Fibroblast of peridontal ligament (primary cell): ENCODE results near the gene GIMAP1.
"Not testable (repeated sequence)": the region's sequence is repeated elsewhere in the genome, so short reads cannot be mapped to it uniquely, and the experiment has no call there.

Experiments
- DNase-seq: peaks from one replicate; pipeline ENCODE4 v3.0.0-alpha.2; 2010; ENCODE audit errors: extremely low read depth

Gene GIMAP1

DNA sequence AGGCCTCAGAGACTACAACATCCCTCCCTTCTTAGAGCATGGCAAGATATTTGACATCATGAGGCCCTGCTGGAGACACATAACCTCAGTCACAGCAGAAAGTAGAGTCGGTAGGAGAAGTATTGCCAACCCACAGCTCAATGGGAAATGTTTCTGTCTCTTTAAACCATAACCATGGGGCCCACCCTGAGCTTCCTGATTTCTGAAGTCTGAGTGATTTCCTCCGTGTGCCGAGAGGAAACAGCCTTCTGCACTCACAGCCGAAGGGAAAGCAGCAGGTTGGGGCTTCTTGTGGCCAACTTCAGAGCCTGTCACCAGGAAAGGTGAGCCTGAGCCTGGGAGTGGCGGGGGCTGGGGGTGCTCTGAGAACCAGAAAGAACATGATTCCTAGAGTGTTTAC lies at the start of gene GIMAP1:
Gene GIMAP1, plus strand, starts transcription at position 246 of the 400 bp plus-strand sequence. CDS start 2,435 bp downstream, outside the sequence.
- DNase-seq: no peak

DNA sequence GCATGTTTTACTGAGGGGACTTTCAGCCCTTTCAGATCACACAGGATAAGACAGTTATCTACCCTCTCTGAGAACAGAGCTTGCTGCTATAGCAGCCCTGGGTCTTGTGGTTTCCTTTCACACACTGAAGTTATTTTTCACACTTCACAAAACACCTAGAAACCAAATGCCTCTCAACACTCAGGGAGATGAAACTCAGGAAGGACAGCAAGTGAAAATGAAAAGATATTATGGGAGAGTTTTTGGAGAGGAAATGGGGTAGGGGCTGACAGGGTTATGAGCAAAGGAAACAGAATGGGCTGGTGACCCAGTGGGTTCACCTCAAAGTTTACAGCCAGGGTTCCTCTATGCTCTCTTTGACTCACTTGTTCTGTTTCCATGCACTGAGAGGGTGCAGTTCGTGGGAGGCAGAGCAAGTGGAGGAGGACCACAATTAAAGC lies 47.9 kb upstream of the GIMAP1 start:
- no peak for DNase-seq

DNA sequence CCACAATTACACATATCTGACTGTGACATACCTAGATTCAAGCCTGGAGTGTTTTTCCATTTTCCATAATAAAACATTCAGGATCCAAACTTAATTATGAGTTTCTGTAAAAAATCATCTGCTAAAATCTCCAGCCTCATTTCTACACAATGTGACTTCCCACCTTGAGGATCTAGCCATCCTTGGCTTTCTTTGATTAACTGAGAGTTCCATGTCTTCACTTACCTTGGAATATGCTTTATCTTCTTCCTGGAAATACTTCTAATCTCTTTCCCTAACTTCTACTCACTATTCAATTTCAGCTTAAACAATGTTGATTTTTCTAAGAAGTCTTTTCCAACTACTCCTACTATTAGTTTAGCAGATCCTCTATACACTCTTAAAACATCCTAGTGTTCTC lies 47.4 kb upstream of the GIMAP1 start:
- no peak for DNase-seq

DNA sequence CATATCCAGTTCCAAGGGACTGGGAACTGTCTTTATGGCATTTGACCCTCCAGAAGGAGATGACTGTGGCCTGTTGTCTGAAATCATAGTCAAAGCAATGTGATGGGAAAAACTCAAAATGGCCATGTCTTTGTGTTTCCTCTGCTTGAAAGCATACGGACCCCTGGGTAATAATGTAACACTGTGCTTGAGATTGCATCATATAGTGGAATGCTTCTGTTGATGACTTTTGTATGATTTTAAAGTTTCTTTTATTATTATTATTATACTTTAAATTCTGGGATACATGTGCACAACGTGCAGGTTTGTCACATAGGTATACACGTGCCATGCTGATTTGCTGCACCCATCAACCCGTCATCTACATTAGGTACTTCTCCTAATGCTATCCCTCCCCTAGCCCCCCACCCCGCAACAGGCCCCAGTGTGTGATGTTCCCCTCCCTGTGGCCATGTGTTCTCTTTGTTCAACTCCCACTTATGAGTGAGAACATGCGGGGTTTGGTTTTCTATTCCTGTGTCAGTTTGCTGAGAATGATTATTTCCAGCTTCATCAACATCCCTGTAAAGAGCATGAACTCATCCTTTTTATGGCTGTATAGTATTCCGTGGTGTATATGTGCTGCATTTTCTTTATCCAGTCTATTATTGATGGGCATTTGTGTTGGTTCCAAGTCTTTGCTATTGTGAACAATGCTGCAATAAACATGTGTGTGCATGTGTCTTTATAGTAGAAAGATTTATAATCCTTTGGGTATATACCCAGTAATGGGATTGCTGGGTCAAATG lies 44.4 kb upstream of the GIMAP1 start:
- DNase-seq: not testable (repeated sequence)

DNA sequence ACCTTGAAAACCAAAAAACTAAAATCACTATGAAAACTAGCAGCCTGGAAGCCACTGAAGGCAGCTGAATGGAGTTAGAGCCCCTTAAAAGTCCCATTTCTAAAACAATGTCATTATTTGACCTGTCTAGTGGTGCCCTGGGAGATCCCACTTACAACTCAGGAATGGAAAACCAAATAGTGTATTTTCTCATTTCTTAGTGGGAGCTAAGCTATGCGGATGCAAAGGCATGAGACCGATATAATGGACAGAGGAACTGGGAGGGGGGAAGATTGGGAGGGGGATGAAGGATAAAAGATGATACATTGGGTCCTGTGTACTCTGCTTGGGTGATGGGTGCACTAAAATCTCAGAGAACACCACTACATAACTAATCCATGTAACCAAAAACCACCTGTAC lies 40.7 kb upstream of the GIMAP1 start:
- no peak for DNase-seq

DNA sequence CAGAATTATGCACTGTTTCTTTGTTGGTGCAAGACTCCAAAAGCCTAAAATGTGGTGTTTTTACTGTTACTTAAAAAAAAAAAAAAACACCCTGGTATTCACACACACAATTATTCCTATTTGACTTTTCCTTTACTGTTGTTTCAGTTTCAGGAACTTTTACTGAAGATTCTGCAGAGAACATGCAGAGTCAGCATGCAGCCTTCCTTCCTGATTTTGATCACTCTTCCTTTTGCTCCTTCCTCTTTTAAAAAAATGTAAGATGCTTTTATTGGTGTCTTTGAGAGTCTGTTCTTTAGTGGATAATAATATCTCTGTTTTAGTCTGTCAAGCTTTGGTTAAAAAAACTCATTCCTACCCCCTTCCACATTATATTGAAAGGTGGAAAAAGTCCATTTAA lies 40.1 kb upstream of the GIMAP1 start:
- not testable (repeated sequence) for DNase-seq

DNA sequence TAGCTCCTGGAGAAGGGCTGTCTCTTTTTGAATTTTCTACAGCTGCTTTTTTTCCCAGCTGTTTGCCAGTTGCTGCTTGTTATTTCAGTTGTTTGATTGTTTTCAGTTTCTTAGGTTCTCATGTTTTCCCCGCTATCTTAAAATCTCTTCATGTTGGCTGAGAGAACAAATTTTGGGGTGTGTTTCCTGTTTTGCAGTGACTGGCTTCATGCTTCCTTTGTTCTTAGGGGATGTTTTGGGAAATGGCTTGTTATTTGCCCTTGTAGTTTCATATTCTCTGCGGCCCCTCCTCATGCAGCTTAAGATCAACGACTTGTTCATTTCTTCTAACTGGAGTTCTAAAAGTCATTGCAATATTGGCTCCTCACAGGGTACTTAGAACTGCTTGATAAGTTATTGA lies 39.6 kb upstream of the GIMAP1 start:
- DNase-seq: not testable (repeated sequence)

DNA sequence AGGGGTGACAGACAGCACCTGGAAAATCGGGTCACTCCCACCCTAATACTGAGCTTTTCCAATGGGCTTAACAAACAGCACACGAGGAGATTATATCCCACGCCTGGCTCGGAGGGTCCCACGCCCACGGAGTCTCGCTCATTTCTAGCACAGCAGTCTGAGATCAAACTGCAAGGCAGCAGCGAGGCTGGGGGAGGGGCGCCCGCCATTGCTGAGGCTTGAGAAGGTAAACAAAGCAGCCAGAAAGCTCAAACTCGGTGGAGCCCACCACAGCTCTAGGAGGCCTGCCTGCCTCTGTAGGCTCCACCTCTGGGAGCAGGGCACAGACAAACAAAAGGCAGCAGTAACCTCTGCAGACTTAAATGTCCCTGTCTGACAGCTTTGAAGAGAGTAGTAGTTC lies 37.8 kb upstream of the GIMAP1 start:
- not testable (repeated sequence) for DNase-seq

DNA sequence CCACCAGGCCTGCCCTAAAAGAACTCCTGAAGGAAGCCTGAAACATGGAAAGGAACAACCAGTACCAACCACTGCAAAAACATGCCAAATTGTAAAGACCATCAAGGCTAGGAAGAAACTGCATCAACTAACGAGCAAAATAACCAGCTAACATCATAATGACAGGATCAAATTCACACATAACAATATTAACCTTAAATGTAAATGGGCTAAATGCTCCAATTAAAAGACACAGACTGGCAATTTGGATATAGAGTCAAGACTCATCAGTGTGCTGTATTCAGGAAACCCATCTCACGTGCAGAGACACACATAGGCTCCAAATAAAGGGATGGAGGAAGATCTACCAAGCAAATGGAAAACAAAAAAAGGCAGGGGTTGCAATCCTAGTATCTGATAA lies 36.0 kb upstream of the GIMAP1 start:
- DNase-seq: not testable (repeated sequence)

DNA sequence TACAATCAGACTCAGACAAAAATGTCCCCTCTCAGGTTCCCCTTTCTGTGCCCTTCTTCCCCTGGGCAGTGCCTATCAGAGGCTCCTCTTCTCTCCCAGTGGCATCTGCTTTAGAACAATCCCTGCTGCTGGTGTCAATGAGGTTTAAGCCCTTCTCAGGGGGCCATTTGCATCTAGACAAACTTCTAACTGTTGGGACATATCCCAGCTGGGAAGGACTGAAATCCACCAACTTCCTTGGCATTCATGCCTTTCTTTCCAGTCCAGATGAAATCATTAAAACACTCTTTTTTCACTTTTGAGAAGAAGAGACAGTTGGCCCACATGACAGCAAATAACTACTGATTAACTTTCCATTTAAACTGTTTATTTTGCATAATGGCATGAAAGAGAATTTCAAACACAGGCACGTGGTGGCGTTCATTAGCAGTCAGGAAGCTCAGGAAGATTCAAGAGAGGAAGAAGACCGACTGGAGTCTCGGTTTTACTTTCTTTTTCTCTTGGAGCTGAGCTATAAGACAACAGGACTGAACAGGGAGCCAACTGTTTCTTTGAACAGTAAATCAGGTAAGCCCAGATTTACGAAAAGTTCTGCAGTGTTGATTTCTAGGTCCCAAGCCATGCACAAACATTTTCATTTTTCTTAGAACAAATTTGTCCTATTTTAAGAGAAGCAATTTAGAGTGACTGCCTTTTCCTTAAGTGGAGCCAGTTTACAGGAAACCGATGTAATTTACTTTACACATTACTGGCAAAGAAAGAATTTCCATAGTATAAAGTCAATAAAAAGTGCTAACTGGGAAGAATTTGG lies 31.0 kb upstream of the GIMAP1 start, which contains the start of gene GIMAP2:
Gene GIMAP2, plus strand, starts transcription at position 488 of the 811 bp plus-strand sequence. CDS start 1,354 bp downstream, outside the sequence.
- no peak for DNase-seq

DNA sequence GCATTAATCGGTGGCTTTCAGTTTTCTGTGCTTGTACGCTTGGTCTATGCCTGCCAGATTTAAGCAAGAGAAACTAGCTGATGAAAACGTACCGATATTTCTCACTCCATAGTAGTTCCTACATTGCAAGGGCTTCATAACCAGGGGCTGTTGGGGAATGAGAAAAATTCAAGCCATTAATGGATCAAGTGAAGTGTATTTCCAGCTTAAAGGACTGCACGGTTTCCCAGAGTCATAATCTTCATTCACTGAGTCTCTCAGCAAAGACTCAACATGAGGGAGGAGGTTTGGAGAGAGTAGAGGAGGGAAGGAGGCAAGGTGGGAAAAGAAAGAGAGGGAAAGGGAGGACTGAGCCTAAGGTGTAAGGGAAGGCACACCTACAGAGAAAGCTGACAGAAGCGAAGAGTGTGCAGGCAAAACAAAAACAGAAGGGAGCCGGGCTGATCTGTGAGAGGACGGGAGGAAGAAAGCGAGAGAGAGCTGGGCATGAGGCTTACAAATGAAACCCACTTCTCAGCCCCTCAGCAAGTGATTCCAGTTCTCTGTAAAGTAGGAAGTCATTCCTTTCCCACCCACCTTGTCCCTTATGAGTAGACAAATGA lies 30.3 kb upstream of the GIMAP1 start:
- no peak for DNase-seq

DNA sequence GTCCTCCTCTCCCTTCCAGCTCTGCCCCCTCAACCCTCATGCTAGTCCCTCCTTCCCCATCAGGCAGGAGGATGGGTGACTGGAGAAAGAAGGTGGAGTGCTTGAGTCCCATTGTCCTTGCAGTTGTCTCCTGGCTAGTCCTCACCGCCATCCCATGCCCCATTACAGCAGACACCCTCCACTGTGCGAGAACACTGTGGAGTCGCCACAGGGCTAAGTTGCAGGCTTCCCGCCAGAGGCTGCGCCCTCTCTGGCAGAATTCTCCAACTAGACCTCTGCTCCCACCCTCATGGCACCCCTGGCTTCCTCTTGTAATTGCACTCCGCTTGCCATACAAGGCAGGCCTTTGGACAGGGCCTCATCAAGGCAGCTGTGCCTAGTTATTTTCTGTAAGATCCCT lies 27.8 kb upstream of the GIMAP1 start:
- no peak for DNase-seq

DNA sequence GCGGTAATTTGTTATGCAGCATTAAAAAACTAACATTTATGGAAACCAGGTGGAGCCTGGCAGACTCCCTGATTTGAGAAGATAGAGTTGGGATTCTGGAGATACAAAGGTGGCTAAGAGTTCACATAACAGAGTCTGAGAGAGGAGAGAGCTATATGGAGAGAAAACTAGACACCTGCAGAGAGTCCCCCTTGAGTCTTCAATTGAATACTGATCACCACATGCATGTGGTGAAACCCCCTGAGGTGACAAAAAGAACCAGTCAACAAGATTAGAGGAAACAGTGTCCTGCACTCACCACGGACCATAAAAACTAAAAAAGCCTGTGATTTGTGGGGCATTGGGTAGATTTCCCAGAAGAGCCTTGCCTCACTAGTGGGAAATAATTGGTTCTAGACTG lies 20.8 kb upstream of the GIMAP1 start:
- no peak for DNase-seq

DNA sequence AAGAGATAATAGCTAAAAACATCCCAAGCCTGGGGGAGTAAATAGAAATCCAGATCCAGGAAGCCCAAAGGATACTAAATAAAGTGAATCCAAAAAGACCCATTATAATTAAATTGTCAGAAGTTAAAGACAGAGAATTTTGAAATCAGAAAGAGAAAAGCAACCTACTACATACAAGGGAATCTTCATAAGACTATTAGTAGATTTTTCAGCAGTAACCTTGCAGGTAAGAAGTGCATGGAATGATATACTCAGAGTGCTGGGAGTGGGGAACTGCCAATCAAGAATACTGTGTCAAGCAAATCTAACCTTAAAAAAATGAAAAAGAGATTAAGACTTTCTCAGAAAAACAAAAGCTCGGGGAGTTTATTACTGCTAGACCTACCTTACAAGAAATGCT lies 13.2 kb upstream of the GIMAP1 start:
- no peak for DNase-seq

DNA sequence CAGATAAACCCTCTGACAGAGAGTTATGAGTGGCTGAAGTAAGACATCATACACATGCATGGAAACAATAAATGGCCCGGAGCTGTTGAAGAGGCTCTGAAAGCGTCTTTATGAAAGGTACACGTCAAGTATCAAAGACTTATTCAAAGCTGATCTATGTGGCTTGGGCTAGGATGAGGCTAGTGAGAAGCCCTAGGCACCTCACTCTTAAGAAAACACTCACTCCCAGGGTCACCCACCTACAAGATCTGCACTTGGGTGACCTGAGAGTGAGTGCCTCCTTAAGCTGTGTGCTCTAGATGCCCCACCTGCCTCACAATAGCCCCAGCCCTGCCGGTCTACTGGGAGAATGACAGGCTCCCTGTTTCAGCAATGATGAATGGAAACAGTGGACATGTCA lies 1.1 kb upstream of the GIMAP1 start:
- DNase-seq: no peak

DNA sequence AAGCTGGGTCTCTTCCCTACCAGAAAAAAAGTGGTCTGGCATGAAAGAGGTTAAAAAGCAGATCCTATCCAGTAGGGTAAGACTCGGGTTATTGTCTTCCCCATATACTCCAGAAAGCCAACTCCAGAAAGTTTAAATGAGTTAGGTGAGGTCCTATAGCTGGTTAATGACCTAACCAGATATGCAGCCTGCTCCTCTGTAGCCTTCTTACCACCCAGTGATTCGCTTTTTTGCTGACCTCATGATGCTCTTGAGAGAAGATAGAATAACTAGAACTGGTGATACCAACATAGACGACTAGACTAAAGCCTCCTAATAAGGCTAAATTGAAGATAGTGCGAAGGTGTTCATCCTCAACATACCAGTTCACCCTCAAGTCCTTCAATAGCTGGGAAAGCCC lies 675 bp upstream of the GIMAP1 start:
- no peak for DNase-seq

DNA sequence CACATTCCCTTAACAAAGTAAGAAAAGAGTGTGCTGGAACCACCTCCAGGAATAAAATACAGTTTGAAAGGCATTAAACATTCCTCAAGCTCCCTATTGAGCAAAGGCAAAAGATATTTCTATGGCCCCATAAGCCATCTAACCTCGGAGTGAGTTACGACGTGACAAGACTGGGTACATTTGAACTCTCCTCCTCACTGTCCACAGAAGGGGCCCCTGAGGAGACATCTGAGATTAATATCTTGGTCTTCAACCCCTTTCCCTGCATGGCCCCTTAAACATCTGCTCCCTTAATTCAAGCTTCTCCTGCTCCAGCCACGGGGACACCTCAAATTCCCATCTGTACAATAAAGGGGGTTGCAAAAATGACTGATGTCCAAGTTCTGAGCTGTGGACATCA lies 526 bp downstream of the GIMAP1 start:
- no peak for DNase-seq

DNA sequence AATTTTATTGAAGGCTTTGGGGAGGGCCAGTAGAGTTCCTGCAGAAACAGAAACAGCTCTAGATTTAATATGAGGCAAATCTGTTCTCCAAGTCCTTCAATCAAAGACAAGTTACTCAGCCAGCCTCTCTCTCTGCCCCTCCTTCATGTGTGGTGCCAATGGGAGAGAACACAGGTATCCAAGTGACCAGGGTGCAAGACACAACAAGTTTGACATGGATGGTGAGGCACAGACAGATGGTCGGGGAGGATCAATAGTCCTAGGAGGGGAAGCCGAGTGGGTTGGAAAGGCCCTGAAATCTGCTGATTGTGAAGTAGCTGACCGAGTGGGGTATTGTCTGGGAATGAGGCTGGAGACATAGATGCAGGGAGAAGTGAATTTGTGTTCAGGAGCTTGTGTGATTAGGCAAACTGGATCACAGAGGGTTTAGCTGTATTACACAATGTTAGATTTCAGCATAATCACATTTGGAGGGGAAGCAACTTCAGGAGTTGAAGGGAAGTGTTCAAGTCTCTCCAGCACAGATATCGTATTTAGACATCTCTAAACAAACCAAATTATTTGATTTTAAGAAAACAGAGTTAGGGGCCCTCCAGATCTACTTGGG lies 1.5 kb downstream of the GIMAP1 start:
- no peak for DNase-seq

DNA sequence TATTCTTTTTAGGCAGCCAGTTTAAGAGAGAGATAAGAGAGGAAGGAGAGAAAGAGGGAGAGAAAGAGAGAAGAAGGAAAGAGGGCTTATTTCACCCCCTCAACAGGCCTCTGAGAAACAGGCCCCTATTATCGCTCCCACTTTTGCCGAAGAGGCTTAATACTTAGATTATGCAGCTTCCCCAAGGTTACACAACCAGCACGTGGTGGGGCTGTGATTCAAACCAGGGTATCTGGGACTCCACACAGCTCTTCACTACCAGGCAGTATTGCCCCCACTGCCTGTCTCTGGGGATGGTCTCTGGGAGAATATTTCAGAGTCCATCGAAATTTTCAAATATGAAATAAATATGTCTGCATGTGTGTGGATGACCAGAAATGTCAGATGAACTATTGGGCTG lies 3.0 kb downstream of the GIMAP1 start:
- no peak for DNase-seq

DNA sequence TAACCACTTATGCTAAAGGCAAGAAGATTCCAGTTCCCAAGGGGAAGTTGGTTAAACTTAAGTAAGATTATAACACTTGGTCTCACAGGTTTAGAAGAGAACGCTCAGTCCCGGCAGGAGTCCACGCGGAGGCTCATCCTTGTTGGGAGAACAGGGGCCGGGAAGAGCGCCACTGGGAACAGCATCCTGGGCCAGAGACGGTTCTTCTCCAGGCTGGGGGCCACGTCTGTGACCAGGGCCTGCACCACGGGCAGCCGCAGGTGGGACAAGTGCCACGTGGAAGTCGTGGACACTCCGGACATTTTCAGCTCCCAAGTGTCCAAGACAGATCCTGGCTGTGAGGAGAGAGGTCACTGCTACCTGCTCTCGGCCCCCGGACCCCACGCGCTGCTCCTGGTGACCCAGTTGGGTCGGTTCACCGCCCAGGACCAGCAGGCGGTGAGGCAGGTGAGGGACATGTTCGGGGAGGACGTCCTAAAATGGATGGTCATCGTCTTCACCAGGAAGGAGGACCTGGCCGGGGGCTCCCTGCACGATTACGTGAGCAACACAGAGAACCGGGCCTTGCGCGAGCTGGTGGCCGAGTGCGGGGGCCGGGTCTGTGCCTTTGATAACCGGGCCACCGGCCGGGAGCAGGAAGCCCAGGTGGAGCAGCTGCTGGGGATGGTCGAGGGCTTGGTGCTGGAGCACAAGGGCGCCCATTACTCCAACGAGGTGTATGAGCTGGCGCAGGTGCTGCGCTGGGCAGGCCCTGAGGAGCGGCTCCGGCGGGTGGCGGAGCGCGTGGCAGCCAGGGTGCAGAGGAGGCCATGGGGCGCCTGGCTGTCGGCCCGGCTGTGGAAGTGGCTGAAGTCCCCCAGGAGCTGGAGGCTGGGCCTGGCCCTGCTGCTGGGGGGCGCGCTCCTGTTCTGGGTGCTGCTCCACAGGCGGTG lies 3.8 kb downstream of the GIMAP1 start:
- DNase-seq: no peak

DNA sequence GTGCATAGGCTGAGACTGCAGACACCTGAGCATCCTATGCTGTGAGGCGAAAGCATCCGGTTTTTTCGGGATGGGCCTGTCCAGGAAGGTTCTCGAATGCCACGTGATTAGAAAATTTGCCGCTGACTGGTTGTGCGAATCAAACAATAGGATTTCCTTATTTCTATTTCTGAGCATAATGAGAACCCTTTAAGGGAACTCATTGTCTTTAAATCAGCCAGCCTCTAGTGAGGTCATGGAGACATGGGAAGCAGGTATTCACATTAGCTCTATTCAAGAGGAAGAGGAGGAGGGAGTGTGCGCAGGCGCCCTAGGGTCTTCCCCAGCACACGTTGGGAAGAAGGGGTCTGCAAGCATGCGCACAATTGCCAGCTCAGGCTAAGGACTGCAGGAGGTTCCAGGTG lies 5.6 kb downstream of the GIMAP1 start:
- no peak for DNase-seq
